ENCODE results near the gene UNC79.
"Not testable (repeated sequence)": the region's sequence is repeated elsewhere in the genome, so short reads cannot be mapped to it uniquely, and the experiment has no call there.

The UNC79 gene

GRCh38 chr14:93464271-93464670 is 33.5 kb downstream of the UNC79 start:
- Mint-ChIP-seq H3K9me3 (no peaks in the 10 kb centered on the region), H3K4me3 (no peak overlapping the region), H3K27ac (no peak overlapping the region), H3K4me1 (no peaks in the 10 kb centered on the region), H3K36me3 (no peaks in the 10 kb centered on the region)
- ATAC-seq (no peak), DNase-seq (ENCODE audit: low spot score in 2 of 2) (no peak)

DNA sequence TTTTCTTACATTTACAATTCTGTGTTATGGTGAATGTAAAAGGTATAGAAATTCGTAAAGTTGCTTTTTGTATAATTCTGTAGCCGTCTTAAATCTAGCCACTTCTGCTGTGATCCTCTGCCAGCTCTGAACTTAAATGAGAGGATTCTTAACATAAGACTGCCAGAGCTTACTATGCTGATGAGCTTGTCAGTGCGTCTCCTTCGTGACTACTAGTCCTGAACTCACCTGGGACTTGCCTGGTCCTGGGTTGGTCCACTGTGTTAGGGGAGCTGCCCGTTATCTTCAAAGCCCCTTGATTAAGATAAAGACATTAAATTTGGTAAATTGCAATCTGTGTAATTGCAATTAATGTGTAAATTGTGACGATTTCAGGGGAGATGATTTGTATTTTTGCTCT is 44.7 kb downstream of the UNC79 start:
- no peak overlapping the region for H3K4me3 Mint-ChIP-seq
- no peaks in the 10 kb centered on the region for H3K4me1 Mint-ChIP-seq
- no peaks in the 10 kb centered on the region for H3K36me3 Mint-ChIP-seq
- ATAC-seq (no peak), DNase-seq (ENCODE audit: low spot score in 2 of 2) (no peak)
- H3K9me3 Mint-ChIP-seq, result no peaks in the 10 kb centered on the region
- no peak overlapping the region for H3K27ac Mint-ChIP-seq

- H3K36me3 Mint-ChIP-seq, result no peaks in the 10 kb centered on the region
- no peak for DNase-seq (ENCODE audit: low spot score in 2 of 2)
- no peak overlapping the region for H3K4me3 Mint-ChIP-seq
- ATAC-seq, result no peak
- no peaks in the 10 kb centered on the region for H3K9me3 Mint-ChIP-seq
- H3K4me1 Mint-ChIP-seq, result no peaks in the 10 kb centered on the region
- H3K27ac Mint-ChIP-seq, result no peak overlapping the region
Measured at GRCh38 chr14:93476305-93476704, 45.6 kb downstream of the UNC79 start.

DNA sequence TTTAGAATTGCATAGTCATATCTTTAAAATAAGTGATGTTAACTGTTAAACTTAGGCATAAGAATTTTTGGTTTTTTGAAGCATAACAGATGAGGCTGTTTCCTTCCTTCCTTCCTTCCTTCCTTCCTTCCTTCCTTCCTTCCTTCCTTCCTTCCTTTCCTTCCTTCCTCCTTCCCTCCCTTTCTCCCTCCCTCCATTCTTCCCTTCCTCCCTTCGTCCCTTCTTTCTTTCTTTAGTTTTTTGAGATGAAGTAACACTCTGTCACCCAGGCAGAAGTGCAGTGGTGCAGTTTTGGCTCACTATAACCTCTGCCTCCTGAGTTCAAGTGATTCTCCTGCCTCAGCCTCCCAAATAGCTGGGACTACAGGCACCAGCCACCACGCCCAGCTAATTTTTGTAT is 48.3 kb downstream of the UNC79 start:
- not testable (repeated sequence) for DNase-seq (ENCODE audit: low spot score in 2 of 2); H3K36me3 Mint-ChIP-seq; H3K4me1 Mint-ChIP-seq; H3K4me3 Mint-ChIP-seq; ATAC-seq; H3K9me3 Mint-ChIP-seq; H3K27ac Mint-ChIP-seq

- no peaks in the 10 kb centered on the region for H3K9me3 Mint-ChIP-seq
- no peak overlapping the region for H3K27ac Mint-ChIP-seq
- no peak overlapping the region for H3K4me3 Mint-ChIP-seq
- H3K4me1 Mint-ChIP-seq, result no peaks in the 10 kb centered on the region
- ATAC-seq (no peak), DNase-seq (ENCODE audit: low spot score in 2 of 2) (no peak)
- no peaks in the 10 kb centered on the region for H3K36me3 Mint-ChIP-seq
Measured at GRCh38 chr14:93480867-93481266, 50.1 kb downstream of the UNC79 start.

- H3K36me3 Mint-ChIP-seq, result no peaks in the 10 kb centered on the region
- DNase-seq (ENCODE audit: low spot score in 2 of 2) (no peak), ATAC-seq (no peak)
- H3K27ac Mint-ChIP-seq, result no peak overlapping the region
- H3K4me1 Mint-ChIP-seq, result no peaks in the 10 kb centered on the region
- H3K4me3 Mint-ChIP-seq, result no peak overlapping the region
- H3K9me3 Mint-ChIP-seq, result no peaks in the 10 kb centered on the region
Measured at GRCh38 chr14:93481758-93482157, 51.0 kb downstream of the UNC79 start.

GRCh38 chr14:93490001-93490400 is 59.3 kb downstream of the UNC79 start:
- H3K9me3 Mint-ChIP-seq, result no peaks in the 10 kb centered on the region
- no peak overlapping the region for H3K4me3 Mint-ChIP-seq
- DNase-seq (ENCODE audit: low spot score in 2 of 2), result no peak
- H3K27ac Mint-ChIP-seq, result no peak overlapping the region
- no peak for ATAC-seq
- no peaks in the 10 kb centered on the region for H3K4me1 Mint-ChIP-seq
- H3K36me3 Mint-ChIP-seq, result no peaks in the 10 kb centered on the region

- H3K36me3 Mint-ChIP-seq, result no peaks in the 10 kb centered on the region
- no peak for DNase-seq (ENCODE audit: low spot score in 2 of 2)
- H3K4me3 Mint-ChIP-seq, result no peak overlapping the region
- H3K9me3 Mint-ChIP-seq, result no peaks in the 10 kb centered on the region
- no peak for ATAC-seq
- no peaks in the 10 kb centered on the region for H3K4me1 Mint-ChIP-seq
- H3K27ac Mint-ChIP-seq, result no peak overlapping the region
Measured at GRCh38 chr14:93493054-93493453, 62.3 kb downstream of the UNC79 start.

- DNase-seq (ENCODE audit: low spot score in 2 of 2); ATAC-seq; H3K27ac Mint-ChIP-seq; H3K9me3 Mint-ChIP-seq; H3K36me3 Mint-ChIP-seq; H3K4me3 Mint-ChIP-seq; H3K4me1 Mint-ChIP-seq: not testable (repeated sequence)
Measured at GRCh38 chr14:93493622-93494021, 62.9 kb downstream of the UNC79 start.

DNA sequence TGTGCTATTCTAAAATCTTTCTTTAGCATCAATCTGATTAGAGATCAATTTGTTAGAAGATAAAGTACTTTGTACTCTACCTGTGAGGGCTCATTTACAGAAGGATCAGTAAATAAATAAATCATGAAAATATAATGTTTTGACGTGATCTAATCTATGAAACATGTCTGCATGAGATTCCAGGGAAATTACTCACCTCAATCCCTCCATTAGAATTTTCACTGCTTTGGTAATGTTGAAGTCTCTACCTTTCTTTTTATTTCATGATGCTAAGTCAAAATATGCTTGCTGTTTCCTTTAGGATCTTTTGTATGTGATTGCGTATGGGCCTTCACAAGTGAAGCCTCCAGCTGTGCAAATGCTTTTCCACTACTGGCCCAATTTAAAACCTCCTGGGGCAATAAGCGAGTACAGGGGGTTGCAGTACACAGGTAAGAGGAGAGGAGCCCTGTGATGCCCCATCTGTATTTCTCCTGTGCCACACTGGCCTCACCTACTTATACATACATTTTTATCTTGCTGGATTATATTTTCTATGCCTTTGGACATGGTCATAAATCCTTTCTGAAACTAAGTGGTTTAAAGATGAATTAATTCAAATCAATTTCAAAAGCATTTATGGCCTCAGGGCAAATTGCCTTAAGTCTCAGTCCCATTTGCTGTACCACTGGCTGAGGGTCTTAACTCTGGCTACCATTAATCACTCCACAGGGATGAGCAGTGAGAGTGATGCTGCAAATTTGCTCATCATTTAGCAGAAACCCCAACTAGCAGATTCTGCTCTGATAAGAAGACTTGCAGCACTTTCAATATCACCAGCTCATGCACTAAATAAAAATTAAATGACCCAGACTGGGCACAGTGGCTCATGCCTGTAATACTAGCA is 66.4 kb downstream of the UNC79 start:
- no peak for ATAC-seq
- Mint-ChIP-seq H3K4me3 (no peak overlapping the region), H3K27ac (no peak overlapping the region), H3K9me3 (no peaks in the 10 kb centered on the region), H3K4me1 (no peaks in the 10 kb centered on the region), H3K36me3 (no peaks in the 10 kb centered on the region)
- DNase-seq (ENCODE audit: low spot score in 2 of 2), result no peak

DNA sequence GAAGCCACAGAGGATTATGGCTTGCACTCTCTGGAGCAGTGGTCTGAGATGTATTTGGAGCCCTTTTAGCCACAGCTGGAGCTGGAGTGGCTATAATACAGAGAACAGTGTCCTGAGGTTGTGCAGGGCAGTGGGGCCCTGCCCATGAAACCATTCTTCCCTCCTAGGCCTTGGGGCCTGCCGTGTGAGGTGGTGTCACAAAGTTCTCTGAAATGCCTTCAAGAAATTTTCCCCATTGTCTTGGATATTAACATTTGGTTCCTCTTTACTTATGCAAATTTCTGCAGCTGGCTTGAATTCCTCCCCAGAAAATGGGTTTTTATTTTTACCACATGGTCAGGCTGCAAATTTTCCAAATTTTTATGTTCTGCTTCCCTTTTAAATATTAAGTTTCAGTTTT is 79.3 kb downstream of the UNC79 start:
- Mint-ChIP-seq H3K9me3 (no peaks in the 10 kb centered on the region), H3K4me1 (no peaks in the 10 kb centered on the region), H3K4me3 (no peak overlapping the region), H3K27ac (no peak overlapping the region), H3K36me3 (no peaks in the 10 kb centered on the region)
- ATAC-seq (no peak), DNase-seq (ENCODE audit: low spot score in 2 of 2) (no peak)

GRCh38 chr14:93511001-93511400 is 80.3 kb downstream of the UNC79 start:
- no peak for ATAC-seq

GRCh38 chr14:93520053-93520607 is 89.4 kb downstream of the UNC79 start:
- DNase-seq (ENCODE audit: low spot score in 2 of 2) (no peak), ATAC-seq (no peak)
- Mint-ChIP-seq H3K4me1 (no peaks in the 10 kb centered on the region), H3K27ac (no peak overlapping the region), H3K4me3 (no peak overlapping the region), H3K9me3 (peaks cover 18% of the 10 kb centered on the region), H3K36me3 (no peaks in the 10 kb centered on the region)

More at GRCh38 chr14:93511001-93511400, 80.3 kb downstream of the UNC79 start:
- no peaks in the 10 kb centered on the region for H3K4me1 Mint-ChIP-seq
- no peak overlapping the region for H3K4me3 Mint-ChIP-seq
- H3K36me3 Mint-ChIP-seq, result no peaks in the 10 kb centered on the region
- H3K27ac Mint-ChIP-seq, result no peak overlapping the region
- no peaks in the 10 kb centered on the region for H3K9me3 Mint-ChIP-seq
- DNase-seq (ENCODE audit: low spot score in 2 of 2), result no peak

DNA sequence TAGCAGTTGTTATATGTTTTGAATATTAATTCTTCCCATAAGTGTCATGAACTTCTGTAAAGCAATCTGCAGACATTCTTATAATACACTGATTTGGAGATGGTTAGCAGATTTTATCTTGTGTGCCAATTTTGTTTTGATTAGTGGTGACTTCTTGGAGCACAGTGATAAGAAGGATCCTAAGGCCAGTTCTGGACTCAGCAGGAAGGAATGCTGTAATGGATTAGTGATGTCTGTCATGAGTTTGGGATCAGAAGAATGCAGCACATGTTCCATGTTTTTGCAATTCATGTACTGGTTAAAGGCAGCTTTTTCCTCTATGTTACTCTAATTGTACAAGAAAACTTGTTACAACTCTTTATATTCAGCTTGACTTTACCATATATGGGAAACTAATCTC is 91.5 kb downstream of the UNC79 start:
- Mint-ChIP-seq H3K27ac (no peak overlapping the region), H3K4me3 (no peak overlapping the region), H3K4me1 (no peaks in the 10 kb centered on the region), H3K9me3 (peaks cover 18% of the 10 kb centered on the region), H3K36me3 (no peaks in the 10 kb centered on the region)
- DNase-seq (ENCODE audit: low spot score in 2 of 2), result no peak
- ATAC-seq, result no peak

DNA sequence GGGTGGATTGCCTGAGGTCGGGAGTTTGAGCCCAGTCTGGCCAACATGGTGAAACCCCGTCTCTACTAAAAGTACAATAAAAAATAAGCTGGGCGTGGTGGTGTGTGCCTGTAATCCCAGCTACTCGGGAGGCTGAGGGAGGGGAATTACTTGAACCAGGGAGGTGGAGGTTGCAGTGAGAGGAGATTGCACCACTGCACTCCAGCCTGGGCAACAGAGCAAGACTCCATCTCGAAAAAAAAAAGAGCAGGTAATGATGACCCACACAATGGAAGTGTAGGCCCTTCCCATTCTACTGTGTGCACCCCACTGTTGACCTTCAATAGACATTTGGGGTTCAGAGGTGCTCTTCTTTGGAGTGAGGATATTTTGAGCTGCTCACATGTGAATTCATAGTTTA is 94.5 kb downstream of the UNC79 start:
- DNase-seq (ENCODE audit: low spot score in 2 of 2); ATAC-seq; H3K4me3 Mint-ChIP-seq; H3K27ac Mint-ChIP-seq; H3K4me1 Mint-ChIP-seq; H3K36me3 Mint-ChIP-seq: not testable (repeated sequence)
- H3K9me3 Mint-ChIP-seq, result peaks cover 12% of the 10 kb centered on the region

GRCh38 chr14:93525696-93526451 is 95.1 kb downstream of the UNC79 start:
- no peak overlapping the region for H3K27ac Mint-ChIP-seq
- DNase-seq (ENCODE audit: low spot score in 2 of 2) (no peak), ATAC-seq (no peak)
- H3K4me1 Mint-ChIP-seq, result no peaks in the 10 kb centered on the region
- H3K9me3 Mint-ChIP-seq, result peaks cover 6% of the 10 kb centered on the region
- no peak overlapping the region for H3K4me3 Mint-ChIP-seq
- H3K36me3 Mint-ChIP-seq, result no peaks in the 10 kb centered on the region

Data from stimulated activated effector memory CD8-positive, alpha-beta T cell treated with anti-CD3 and anti-CD28 coated beads, Interleukin-12 subunit alpha, Interleukin-12 subunit beta, amount 100 ng/mL, for 72 hours (primary cell).